Measurements from ENCODE around the gene ARHGEF9. TPM values are rescaled to one million over a fixed set of nuclear protein-coding genes. Genes with fewer than 3 reads are reported as not detected.

ARHGEF9 gene
- total and polyA plus RNA-seq, 10 of the 15 experiments (the other 5 are each of a cell fraction or from before 2014, with no cell fraction given): 3.2 to 25.2 (median 14.3) TPM

DNA sequence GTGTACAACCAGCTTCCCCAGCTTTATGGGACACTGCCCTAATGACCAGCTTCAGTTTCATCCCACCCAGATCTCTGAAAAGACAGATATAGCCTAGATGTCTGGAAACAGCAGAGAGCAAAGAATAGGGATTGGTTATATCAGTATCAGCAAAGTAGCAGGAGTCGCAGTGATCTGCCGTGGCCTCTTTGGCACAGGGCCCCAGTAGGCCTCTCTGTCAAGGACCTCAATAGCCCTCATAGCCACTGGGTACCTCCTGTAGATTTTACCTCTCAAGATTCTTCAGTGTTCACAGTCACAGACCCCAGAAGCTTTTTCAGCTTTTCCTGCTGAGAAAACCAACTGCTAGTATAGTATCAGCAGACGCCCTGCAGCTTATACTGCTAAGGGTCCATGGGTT is 104.6 kb downstream of the ARHGEF9 start:
- in situ Hi-C loops (cut with MboI): no loop called here
- 61% methylated on average over 3 of the region's 3 CpGs for WGBS (ENCODE audit: insufficient coverage, insufficient replicate concordance, low lambda C conversion rate, missing lambda C conversion rate)
- intact Hi-C loops (cut with micrococcal nuclease; ENCODE audit: unreplicated experiment): loop anchor here (10.0 kb wide), 1 partner anchor 236 kb away; no protein-coding TSS in a partner anchor
- Histone ChIP-seq H3K27ac (ENCODE audit: control insufficient read depth, insufficient read depth) (no peak overlapping the region), H3K4me1 (ENCODE audit: control insufficient read depth, insufficient read depth, low read length) (no peaks in the 10 kb centered on the region), H3K36me3 (ENCODE audit: control insufficient read depth in 2 of 2, insufficient read depth in 2 of 2, low read length in 1 of 2) (no peaks in the 10 kb centered on the region; a peak in 2 of 4 replicates), H3K4me3 (no peak overlapping the region), H3K27me3 (replicated peaks in 1 of 2; ENCODE audit: control insufficient read depth in 2 of 2, insufficient read depth in 2 of 2, low read length in 1 of 2) (no peaks in the 10 kb centered on the region), H4K20me1 (ENCODE audit: control insufficient read depth, insufficient read depth) (no peaks in the 10 kb centered on the region), H3K79me2 (ENCODE audit: control insufficient read depth, insufficient read depth, low read length) (no peaks in the 10 kb centered on the region), H3K4me2 (ENCODE audit: control insufficient read depth, insufficient read depth) (no peak overlapping the region), H2AFZ (ENCODE audit: control insufficient read depth, low read depth, low read length) (no peak overlapping the region), H3K9me3 (replicated peaks; ENCODE audit: control insufficient read depth, insufficient read depth, low read length) (no peaks in the 10 kb centered on the region; the same call in 2 of the 3 replicates), H3K9ac (ENCODE audit: control insufficient read depth, insufficient read depth, low read length) (no peak overlapping the region)
- FAIRE-seq (no peak), DNase-seq (ENCODE audit: low read depth, low spot score) (no peak), ATAC-seq (no peak)
- ChIA-PET SMC1A (ENCODE audit: uncharacterized antibody, unreplicated experiment) (no interaction called here), RAD21 (ENCODE audit: unreplicated experiment) (no interaction called here), POLR2A (no interaction called here), CTCF (interaction anchor here (1.4 kb wide), 1 partner anchor 14 kb away, joined by 3 read pairs; no protein-coding TSS in a partner anchor)
- BruUV-seq (replicated peaks): no TSS peak
- TF ChIP-seq RELB (IDR thresholded peaks at IDR 0.05; ENCODE audit: low read depth): no peak
- TF ChIP-seq, protein P1, sequence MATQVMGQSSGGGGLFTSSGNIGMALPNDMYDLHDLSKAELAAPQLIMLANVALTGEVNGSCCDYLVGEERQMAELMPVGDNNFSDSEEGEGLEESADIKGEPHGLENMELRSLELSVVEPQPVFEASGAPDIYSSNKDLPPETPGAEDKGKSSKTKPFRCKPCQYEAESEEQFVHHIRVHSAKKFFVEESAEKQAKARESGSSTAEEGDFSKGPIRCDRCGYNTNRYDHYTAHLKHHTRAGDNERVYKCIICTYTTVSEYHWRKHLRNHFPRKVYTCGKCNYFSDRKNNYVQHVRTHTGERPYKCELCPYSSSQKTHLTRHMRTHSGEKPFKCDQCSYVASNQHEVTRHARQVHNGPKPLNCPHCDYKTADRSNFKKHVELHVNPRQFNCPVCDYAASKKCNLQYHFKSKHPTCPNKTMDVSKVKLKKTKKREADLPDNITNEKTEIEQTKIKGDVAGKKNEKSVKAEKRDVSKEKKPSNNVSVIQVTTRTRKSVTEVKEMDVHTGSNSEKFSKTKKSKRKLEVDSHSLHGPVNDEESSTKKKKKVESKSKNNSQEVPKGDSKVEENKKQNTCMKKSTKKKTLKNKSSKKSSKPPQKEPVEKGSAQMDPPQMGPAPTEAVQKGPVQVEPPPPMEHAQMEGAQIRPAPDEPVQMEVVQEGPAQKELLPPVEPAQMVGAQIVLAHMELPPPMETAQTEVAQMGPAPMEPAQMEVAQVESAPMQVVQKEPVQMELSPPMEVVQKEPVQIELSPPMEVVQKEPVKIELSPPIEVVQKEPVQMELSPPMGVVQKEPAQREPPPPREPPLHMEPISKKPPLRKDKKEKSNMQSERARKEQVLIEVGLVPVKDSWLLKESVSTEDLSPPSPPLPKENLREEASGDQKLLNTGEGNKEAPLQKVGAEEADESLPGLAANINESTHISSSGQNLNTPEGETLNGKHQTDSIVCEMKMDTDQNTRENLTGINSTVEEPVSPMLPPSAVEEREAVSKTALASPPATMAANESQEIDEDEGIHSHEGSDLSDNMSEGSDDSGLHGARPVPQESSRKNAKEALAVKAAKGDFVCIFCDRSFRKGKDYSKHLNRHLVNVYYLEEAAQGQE (IDR thresholded peaks at IDR 0.05; ENCODE audit: low read depth, low read length): no peak
- no peak for TF ChIP-seq CBFB (IDR thresholded peaks at IDR 0.05; ENCODE audit: low read depth)
- TF ChIP-seq POLR2A (IDR thresholded peaks at IDR 0.05; ENCODE audit: low read depth, low read length): no peak
- TF ChIP-seq, protein P2, sequence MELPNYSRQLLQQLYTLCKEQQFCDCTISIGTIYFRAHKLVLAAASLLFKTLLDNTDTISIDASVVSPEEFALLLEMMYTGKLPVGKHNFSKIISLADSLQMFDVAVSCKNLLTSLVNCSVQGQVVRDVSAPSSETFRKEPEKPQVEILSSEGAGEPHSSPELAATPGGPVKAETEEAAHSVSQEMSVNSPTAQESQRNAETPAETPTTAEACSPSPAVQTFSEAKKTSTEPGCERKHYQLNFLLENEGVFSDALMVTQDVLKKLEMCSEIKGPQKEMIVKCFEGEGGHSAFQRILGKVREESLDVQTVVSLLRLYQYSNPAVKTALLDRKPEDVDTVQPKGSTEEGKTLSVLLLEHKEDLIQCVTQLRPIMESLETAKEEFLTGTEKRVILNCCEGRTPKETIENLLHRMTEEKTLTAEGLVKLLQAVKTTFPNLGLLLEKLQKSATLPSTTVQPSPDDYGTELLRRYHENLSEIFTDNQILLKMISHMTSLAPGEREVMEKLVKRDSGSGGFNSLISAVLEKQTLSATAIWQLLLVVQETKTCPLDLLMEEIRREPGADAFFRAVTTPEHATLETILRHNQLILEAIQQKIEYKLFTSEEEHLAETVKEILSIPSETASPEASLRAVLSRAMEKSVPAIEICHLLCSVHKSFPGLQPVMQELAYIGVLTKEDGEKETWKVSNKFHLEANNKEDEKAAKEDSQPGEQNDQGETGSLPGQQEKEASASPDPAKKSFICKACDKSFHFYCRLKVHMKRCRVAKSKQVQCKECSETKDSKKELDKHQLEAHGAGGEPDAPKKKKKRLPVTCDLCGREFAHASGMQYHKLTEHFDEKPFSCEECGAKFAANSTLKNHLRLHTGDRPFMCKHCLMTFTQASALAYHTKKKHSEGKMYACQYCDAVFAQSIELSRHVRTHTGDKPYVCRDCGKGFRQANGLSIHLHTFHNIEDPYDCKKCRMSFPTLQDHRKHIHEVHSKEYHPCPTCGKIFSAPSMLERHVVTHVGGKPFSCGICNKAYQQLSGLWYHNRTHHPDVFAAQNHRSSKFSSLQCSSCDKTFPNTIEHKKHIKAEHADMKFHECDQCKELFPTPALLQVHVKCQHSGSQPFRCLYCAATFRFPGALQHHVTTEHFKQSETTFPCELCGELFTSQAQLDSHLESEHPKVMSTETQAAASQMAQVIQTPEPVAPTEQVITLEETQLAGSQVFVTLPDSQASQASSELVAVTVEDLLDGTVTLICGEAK (IDR thresholded peaks at IDR 0.05; ENCODE audit: borderline replicate concordance): no peak
- no peak for TF ChIP-seq IKZF1 (conservative IDR thresholded peaks at IDR 0.05)
- no peak for TF ChIP-seq NR2C1 (IDR thresholded peaks at IDR 0.05)
- TF ChIP-seq SPI1 (IDR thresholded peaks at IDR 0.05; ENCODE audit: borderline replicate concordance, insufficient read depth, low read depth, low read length): no peak
- TF ChIP-seq CHD1 (IDR thresholded peaks at IDR 0.05; ENCODE audit: low read depth, low read length): no peak
- no peak for TF ChIP-seq SMC3 (IDR thresholded peaks at IDR 0.05; ENCODE audit: borderline replicate concordance, low read length)
- TF ChIP-seq SIX5 (IDR thresholded peaks at IDR 0.05; ENCODE audit: low read depth, low read length, severe bottlenecking): no peak
- no peak for TF ChIP-seq BHLHE40 (IDR thresholded peaks at IDR 0.05; ENCODE audit: borderline replicate concordance in 1 of 2, low read depth in 2 of 2, low read length in 1 of 2)
- no peak for TF ChIP-seq ESRRA (IDR thresholded peaks at IDR 0.05; ENCODE audit: low read length)
- no peak for TF ChIP-seq FOXK2 (IDR thresholded peaks at IDR 0.05)
- no peak for TF ChIP-seq SMARCA5 (IDR thresholded peaks at IDR 0.05)
- no peak for TF ChIP-seq NFIC (IDR thresholded peaks at IDR 0.05; ENCODE audit: low read depth, low read length)
- TF ChIP-seq, protein P3, sequence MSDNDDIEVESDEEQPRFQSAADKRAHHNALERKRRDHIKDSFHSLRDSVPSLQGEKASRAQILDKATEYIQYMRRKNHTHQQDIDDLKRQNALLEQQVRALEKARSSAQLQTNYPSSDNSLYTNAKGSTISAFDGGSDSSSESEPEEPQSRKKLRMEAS (IDR thresholded peaks at IDR 0.05; ENCODE audit: low read depth, low read length): no peak
